Measurements from ENCODE around the gene KLK13.

KLK13 gene

GRCh38 chr19:51071095-51071405 lies 6.2 kb upstream of the KLK13 start:
- DNase-seq (ENCODE audit: low read depth, low spot score), result no peak
- ChIA-PET POLR2A (no interaction called here), CTCF (no interaction called here)
- H3K4me3 ChIP-seq (ENCODE audit: low read depth, low read length), result no peak overlapping the region
- TF ChIP-seq, protein P1, sequence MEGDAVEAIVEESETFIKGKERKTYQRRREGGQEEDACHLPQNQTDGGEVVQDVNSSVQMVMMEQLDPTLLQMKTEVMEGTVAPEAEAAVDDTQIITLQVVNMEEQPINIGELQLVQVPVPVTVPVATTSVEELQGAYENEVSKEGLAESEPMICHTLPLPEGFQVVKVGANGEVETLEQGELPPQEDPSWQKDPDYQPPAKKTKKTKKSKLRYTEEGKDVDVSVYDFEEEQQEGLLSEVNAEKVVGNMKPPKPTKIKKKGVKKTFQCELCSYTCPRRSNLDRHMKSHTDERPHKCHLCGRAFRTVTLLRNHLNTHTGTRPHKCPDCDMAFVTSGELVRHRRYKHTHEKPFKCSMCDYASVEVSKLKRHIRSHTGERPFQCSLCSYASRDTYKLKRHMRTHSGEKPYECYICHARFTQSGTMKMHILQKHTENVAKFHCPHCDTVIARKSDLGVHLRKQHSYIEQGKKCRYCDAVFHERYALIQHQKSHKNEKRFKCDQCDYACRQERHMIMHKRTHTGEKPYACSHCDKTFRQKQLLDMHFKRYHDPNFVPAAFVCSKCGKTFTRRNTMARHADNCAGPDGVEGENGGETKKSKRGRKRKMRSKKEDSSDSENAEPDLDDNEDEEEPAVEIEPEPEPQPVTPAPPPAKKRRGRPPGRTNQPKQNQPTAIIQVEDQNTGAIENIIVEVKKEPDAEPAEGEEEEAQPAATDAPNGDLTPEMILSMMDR (IDR thresholded peaks at IDR 0.05; ENCODE audit: insufficient read depth, low read length, missing control alignments), result no peak

- no peak for DNase-seq (ENCODE audit: low read depth, low spot score)
- ChIA-PET POLR2A (no interaction called here), CTCF (no interaction called here)
- no peak overlapping the region for H3K4me3 ChIP-seq (ENCODE audit: low read depth, low read length)
- TF ChIP-seq, protein P1 (IDR thresholded peaks at IDR 0.05; ENCODE audit: insufficient read depth, low read length, missing control alignments), result no peak
Measured at GRCh38 chr19:51070334-51071094, 5.6 kb upstream of the KLK13 start.

DNA sequence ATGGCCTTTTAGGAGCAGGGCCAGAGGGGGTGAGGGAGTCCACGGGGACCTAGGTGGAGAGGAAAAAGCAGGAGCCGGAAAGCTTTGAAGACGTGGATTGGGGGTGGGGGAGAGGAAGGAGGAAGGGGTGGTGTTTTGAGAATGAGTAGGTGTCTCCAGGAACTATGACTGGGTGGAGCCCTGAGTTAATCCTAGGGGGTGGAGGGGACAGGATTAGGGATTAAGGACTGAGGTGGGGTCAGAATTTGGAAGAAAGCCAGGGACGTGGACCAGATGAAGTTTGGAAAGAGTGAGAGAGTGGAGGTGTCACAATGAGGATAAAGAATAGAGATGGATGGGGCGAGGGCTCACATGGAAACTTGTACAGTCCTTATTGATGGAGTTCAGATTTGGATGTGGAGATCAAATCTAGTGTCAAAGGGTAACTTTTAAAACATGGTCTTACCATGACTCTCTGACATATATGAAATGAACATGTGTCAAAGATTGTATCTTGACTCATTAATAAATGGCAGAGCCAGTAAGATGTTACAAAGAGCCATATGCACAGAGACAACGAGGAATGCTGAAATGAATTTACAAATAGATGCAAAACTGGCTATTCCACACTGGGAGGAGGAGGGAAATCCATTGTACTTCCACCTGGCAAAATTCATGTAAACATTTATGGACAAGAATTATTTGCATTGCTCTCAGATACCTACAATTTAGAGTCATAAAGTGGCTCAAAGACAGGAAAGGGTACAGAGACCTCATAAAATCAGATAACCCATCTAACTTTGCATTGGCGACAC lies 1.7 kb upstream of the KLK13 start:
- TF ChIP-seq, protein P1 (IDR thresholded peaks at IDR 0.05; ENCODE audit: insufficient read depth, low read length, missing control alignments), result no peak
- ChIA-PET POLR2A (no interaction called here), CTCF (no interaction called here)
- H3K4me3 ChIP-seq (ENCODE audit: low read depth, low read length), result no peak overlapping the region
- no peak for DNase-seq (ENCODE audit: low read depth, low spot score)

DNA sequence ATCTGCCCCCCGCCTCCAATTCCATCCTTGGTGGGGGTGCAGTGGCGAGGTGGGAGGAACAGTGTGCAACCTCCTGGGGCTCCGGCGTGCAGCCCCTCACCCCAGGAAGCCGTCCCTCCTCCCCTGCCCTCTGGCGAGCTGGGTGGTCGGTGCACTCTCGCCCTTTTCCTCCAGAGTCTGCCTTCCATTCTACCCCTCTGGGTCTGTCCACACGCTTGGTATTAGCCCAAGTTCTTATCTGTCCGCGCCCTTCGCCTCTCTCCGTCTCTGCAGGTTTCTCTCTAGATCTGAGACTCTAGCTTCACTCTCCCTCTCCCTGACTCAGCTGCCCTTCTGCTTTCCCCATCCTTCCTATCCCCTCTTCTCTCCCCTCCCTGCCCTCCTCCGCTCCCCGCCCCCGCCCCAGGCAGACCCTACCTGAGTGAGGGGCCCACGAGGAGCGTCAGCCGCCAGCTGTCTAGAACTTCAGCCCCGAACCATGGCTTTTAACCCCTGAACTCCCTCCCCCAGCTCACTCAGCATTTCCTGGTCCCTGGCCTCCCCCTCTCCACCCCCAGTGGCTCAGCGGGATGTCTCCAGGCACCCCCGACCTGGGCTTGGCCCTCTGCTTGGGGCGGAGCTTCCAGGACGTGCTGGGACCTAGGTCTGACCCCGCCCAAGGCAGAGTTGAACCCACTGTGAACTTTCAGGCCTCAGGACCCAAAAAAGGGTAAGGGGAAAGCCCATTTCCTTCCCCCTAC lies 499 bp upstream of the KLK13 start:
- POLR2A ChIA-PET, result no interaction called here
- CTCF ChIA-PET, result no interaction called here
- DNase-seq (ENCODE audit: low read depth, low spot score), result no peak
- no peak overlapping the region for H3K4me3 ChIP-seq (ENCODE audit: low read depth, low read length)
- TF ChIP-seq, protein P1 (IDR thresholded peaks at IDR 0.05; ENCODE audit: insufficient read depth, low read length, missing control alignments), result no peak

GRCh38 chr19:51063664-51064063 lies 1.2 kb downstream of the KLK13 start:
- ChIA-PET POLR2A (no interaction called here), CTCF (no interaction called here)
- no peak overlapping the region for H3K4me3 ChIP-seq (ENCODE audit: low read depth, low read length)
- DNase-seq (ENCODE audit: low read depth, low spot score), result no peak
- TF ChIP-seq, protein P1 (IDR thresholded peaks at IDR 0.05; ENCODE audit: insufficient read depth, low read length, missing control alignments), result no peak

GRCh38 chr19:51060973-51061372 lies 3.9 kb downstream of the KLK13 start:
- TF ChIP-seq, protein P1 (IDR thresholded peaks at IDR 0.05; ENCODE audit: insufficient read depth, low read length, missing control alignments), result no peak
- no peak overlapping the region for H3K4me3 ChIP-seq (ENCODE audit: low read depth, low read length)
- DNase-seq (ENCODE audit: low read depth, low spot score), result no peak
- CTCF ChIA-PET, result no interaction called here
- POLR2A ChIA-PET, result no interaction called here

Measured in AG04449 (cell line).